Stimulated activated CD8-positive, alpha-beta memory T cell treated with anti-CD3 and anti-CD28 coated beads, Interleukin-7, amount 100 ng/mL, for 48 hours (primary cell): Measurements from ENCODE around the gene IRF4.

Experiments
- DNase-seq, 2 donors: peaks; one replicate each; pipeline ENCODE4 v3.0.0-alpha.2; 2020; ENCODE audit warnings: low read depth in 1 of 2; ENCODE audit errors: extremely low read depth in 1 of 2

The IRF4 gene

DNA sequence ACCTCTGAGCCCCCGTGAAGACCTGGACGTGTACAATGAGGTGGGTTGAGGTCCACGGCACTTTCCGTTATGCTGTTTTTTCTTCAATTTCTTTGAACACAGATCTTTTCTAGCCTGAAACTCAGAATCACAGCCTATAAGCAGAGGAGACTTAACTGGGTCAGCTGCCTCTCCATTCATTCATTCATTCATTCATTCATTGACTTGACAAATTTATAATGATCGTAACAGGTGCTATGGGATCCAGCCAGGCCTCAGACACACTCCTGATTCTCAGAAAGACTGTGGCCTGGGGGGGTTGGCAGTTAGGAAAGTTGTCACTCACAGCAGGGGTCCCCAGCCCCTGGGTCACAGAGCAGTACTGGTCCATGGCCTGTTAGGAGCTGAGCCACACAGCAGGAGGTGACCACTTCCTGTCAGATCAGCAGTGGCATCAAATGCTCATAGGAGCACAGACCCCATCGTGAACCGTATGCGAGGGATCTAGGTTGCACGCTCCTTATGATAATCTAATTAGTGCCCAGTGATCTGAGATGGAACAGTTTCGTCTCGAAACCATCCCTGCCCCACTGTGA lies 38.6 kb upstream of the IRF4 start:
- no peak for DNase-seq

DNA sequence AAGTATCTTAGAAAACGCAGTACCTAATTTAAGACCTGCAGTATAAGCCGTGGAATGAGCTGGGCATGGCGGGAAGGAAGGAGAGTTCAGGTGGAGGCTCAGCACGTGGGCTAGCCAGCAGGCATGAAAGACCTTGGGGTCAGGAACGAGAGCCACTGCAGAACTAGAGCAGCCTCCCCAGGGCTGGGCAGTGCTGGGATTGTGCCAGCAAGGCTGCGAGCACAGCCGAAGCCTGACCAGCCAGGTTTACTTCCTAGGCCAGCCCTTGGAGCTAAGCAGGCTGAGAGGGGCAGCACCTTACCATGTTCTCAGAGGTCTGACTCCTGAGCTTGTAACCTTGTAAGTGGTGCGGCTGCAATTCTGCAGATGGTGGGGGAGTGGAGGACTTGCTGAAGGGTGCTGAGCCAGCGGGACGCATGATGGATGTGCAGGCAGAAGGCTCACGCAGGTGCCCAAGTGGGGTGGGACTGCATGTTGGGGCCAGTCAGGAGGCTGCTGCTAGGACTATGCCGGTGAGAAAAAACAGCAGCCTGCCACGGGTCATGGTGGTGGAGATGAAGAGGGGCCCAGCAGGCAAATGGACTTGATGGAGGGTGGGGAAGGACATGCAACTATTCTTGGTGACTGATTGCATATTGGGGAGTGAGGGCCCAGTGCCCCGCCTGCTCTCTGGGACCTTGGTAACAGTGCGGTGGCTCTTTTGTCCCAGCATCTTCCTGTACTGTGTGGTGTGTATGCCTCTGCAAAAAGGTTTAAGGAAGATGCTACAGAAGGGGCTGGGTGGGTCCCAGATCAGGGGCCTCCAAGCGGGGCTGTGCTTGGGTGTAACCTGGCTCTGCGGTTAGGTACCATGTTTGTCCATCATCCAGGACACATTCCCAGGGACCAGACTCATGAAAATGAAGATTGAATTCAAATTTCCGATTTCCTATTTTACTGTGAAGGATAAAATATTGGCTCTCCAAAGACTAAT lies 37.6 kb upstream of the IRF4 start:
- no peak for DNase-seq

DNA sequence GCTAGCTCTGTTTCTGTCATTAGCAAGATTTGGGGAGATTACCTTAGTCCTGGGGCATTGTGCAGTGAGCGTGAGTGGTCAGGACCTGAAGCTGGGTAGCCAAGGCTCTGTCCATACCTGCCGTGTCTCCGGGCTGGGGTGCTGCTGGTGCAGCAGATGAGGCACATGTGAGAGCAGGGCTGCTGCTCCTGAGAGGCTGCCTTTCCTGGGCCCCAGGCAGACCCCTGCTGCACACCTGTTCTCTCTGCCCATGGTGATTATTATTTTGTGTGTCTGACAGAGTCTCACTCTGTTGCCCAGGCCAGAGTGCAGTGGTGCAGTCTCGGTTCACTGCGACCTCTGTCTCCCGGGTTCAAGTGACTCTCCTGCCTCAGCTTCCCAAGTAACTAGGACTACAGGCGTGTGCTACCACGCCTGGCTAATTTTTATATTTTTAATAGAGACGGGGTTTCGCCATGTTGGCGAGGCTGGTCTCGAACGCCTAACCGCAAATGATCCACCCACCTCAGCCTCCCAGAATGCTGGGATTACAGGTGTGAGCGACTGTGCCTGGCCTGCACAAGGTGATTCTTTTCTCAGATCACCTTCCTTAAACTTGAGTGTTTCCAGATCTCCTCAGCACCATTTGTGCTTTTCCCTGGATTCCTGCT lies 36.8 kb upstream of the IRF4 start:
- DNase-seq: no peak

DNA sequence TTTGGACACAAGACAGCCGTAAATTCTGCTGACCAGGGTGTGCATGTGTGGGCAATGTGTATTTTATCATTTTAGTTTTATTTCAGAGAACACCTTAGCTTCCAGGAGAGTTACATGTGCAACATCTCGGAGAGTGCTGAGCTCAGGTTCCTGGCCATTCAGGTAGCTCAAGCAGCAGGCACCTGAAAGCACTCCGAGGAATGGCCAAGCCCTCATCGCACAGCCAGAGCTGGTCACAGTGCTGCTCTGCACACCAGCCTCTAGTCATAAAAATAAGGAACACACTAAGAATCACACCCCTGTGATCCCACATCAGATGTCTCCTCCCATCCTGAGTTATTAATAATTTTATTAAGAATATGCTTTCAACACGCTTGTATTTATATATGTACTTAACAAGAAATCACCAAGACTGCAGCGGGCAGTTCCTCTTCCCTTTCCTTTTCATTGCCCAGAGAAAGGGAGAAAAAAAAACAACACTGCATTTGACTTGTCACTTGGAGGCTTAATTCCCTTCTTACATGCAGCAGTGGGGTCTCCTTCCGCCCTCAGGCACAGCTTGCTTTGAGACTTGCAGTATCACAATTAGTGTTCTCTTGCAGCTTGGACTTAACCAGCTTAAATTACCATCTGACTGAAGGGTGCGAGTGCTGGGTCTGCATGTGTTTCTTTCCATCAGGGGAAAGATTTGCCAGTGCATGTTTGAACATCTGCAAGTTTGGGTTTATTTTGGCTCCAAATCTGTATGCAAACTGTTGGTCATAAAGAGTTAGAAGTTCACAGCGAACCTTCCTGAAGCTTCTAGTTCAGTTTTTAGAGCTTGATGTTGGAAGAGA lies 36.0 kb upstream of the IRF4 start:
- DNase-seq: no peak

GRCh38 chr6:356828-357251 lies 34.7 kb upstream of the IRF4 start:
- no peak for DNase-seq

DNA sequence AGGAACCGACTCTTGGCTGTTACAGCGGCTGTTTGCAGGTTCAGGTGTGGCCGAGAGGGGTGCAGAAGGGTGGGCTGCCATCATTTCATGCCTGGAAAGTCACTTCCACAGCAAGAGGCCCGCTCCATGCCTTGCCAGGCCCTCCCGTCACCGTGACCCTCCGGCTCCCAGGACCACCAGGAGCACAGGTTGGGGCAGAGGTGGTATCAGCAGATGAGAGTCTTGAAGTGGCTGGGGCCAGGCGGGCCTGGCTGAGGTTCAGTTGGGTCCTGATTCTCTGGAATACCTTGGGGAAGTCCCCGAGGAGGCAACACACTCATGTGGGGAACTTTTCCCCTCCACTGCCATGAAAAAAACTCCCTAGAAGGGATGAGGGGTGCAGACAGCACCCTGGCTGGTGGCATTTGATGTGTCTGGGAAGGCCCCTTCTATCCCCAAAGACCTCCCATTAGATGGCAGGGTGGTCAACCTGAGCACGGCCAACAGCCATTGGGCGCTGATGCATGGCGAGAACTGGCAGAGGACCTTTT lies 34.2 kb upstream of the IRF4 start:
- DNase-seq: no peak

DNA sequence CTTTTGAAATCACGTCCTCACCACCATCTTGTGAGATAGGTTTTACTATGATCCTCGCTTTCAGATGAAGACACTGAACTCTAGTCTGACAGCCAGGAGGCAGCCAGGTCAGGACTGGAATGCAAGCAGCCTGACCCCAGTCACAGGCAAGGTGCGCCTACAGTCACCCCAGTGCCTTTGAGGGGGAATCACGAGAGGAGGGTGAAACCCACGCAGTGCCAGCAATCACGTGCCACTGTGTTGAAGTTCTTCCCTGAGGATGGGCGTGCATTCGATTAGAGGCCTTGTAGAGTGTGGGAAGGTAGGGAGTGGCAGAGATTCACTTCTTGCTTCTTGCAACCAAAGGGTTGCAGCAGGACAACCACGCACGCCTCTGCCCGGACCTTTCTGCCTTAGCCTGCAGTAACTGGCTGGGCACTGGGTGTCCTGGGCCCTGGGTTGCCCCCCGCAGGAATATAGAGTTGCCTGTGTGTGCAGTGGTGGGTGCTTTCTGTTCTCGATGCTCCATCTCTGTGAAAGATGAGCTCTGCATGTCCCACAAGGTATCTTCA lies 33.7 kb upstream of the IRF4 start:
- DNase-seq: no peak

DNA sequence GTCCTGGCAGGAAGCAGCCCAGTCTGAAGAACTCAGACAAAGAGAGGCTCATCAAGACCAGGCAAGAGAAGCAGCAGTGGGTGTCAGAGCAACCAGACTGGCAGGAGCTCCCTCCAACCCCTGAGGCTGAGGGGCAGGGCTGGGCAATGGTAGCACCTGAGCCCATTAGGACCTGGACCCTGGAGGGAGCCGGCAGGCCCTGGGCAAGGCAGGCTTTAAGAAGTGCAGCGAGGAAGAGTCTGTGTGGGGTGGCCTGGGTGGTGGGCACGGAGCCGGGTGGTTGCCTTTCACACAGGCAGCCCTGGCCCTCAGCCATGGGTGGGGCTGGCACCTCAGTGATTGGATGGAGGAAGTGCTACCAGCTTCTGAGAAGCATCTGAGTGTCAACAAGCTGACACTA lies 33.1 kb upstream of the IRF4 start:
- DNase-seq: no peak

DNA sequence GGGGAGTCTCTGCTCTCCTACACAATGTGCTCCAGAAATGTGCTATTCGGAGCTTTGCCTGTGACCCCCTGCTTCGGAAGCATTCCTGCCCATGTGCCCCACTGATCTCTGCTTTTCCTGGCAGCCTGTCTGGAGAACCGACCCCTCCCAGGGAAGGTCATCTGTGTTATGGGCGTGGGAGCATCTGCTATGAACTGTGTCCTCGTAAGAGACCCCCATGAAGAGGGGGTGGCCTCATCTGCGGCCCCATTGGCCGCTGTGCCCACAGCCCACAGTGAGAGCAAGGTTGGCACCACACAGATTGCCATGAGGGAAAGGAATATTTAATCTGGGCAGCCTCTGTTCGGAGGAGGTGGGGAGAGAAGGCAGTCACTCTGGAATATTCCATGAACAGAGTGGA lies 32.7 kb upstream of the IRF4 start:
- DNase-seq: no peak

DNA sequence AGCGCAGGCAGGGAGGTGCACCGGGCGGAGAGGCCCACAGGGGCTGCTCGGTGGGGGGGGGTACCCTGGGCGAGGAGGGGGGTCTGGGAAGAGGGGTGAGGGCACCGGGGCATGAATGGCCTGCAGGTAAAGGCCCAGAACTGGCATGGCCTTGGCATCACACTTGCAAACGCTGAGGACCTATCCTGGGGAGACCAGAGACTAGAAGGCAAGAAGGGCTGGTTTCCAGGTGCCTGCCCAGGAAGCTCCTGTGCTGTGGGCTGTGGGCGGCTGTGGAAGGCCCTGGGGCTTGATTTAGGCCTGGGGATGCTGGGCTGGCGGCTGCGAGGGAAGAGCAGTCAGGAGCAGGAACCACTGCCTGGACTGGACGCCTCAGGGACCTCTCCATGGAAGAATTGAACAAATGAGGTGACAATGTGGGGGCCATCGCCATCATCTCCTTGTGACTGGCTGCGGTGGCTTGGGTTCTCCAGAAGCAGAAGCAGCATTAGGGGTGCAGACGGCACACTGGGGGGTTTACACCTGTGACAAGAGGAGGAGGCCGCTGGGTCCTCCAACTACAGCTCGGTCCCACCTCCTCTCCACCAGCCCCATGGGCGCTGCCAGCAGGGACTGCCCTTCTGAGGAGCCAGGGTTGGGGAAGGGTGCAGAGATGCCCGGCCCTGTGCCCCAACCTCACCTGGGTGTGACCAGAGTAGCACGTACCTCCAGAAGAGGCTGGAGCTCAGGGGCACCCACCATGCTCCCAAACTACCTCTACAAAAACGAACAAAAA lies 32.1 kb upstream of the IRF4 start:
- DNase-seq: no peak

DNA sequence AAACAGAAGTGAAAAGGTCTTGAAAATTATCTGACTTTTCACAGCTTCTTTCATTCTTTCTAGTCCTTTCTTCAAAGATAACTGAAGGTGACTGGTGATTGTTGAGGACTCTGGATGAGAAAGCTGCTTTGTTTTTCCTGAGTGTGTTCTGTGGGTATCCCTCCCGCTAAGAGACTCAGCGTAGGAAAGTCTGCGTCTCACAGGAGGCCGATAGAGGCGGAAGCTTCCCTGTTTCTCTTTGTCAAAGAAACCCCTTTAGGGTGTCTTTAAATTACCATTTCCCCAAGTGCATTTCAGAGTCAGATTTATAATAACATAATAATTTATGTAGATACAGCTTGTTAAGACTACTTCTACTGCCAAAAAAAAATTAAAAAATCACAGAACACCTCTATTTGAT lies 31.2 kb upstream of the IRF4 start:
- DNase-seq: no peak

DNA sequence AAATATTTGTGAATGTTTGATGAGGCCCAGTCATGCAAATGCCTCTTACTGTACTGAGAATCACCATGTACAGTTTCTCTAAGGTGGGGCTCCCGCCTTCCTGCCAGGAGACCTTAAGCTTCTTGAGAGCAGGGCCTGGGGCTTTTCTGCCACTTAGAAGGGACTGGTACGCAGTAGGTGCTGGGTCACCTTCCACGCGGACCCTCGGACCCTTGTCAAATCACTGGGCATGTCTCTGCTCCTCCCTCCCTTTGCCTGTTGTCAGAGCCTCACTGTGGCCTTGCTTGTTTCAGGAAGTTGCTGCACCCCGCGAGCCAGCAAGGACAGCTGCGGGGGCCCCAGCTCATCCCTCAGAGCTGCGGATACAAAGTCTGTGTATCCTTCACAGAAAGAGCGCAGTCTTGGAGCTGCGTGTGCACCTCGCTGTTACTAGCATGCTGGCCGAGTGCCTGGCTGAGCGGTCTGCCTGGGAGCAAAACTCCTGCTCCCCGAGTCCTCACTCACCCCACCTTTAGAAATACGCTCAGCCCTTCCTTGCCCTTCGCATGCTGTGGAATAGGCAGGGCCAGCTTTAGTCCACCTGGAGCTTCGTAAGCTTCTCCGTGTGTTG lies 30.7 kb upstream of the IRF4 start:
- DNase-seq: no peak

DNA sequence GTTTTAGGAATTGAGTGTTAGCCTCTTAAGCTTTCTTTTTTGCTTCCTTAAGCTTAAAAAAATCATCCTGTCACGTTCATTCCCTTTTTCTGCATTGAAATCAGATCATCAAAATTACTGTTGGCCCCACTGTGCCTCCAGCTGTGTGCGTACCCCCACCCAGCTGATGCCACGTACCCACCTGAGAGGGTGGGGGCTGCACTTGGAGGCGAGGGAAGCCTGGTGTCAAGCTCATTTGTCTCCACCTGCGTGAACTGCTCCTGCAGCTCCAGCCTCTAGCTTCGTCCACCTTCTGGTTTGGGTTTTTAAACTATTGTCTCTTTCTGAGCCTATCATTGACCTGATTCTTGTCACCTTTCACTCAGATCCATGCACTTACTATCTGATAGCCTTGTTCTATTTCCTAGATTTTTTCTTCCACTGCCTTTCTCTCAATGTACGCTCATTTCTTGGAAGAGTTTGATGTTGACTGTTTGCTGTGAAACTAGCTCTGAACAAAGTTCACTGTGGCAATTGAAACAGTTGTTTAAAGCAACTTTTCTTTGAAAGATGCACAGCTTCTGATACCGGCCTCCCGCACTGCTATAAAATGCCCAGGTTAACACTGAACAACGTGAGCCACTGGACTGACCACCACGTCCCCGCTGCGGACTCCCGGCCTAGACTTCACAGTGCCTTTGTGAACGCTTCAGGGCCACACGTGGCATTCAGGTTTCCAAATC lies 30.0 kb upstream of the IRF4 start:
- DNase-seq: no peak

DNA sequence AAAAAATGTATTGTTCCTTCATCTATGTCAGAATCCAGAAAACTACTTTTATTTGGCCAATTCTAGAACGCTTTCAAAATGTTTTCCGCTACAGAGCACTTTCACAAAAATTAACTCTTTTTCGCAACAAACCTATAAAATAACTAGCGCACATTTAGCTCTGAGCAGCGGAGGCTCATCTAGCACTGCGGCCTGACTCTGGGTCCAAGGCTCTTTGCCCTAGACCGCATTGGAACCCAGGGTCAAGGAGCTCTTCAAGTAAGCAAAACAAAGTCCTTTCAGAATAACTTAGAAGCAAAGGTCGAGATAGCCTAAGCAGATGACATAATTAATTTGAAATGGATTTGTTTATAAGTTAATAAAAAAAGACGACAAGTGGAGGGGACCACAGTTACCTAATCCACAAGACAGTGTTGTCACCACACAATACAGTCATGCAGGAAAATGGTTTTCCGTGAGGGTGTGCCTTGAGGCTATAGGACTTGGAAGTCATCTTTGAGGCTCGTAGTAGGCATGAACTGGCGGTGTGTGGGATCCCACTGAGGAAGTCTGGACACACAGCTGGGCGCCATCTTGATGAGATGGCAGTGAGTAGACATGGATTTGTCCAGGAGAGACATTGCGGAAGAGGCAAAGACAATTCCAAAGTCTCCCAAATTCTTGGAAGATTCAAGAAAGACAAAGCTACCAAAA lies 29.2 kb upstream of the IRF4 start:
- no peak for DNase-seq

DNA sequence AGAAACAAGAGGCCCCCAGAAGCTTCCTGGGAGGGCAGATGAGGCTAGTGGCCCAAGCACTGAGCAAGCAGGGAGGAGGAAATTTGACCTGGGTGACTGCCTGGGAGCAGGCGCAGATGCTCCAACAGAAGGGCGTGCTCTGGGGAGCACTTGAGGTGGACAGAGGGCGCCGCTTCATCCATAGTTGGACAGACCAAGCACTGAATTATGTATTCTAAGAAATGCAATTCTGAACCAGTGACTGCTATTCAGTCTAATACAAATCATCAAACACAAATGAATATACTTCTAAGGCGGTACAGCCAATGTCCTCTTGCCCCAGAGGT lies 28.7 kb upstream of the IRF4 start:
- no peak for DNase-seq

GRCh38 chr6:363291-363690 lies 28.3 kb upstream of the IRF4 start:
- no peak for DNase-seq

DNA sequence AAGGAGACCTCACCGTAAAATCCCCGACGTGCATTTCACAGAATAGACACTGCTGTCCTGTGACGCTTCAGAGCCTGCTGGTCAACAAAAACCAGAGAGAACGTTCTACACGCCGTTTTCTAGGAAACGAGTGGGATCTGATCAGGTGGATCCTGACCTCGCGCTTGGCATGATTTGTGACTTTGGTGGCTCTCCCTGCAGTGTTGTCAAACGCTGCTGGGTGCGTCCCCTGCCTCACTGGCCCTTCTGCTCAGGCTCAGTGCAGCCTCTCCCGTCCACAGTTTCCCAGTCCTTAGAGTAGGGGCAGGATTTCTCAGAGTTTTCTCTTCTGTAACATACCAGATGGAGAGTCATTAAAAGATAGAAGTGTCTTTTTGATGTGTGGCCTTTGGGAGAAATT lies 27.6 kb upstream of the IRF4 start:
- DNase-seq: no peak
